GM12892 (cell line): ENCODE data around the gene CEP44.
A peak's percentile ranks its signal among the peaks of the same experiment; 100 is the strongest.
"Not testable (repeated sequence)": the region's sequence is repeated elsewhere in the genome, so short reads cannot be mapped to it uniquely, and the experiment has no call there.

Experiments
- DNase-seq: peaks from one replicate; pipeline ENCODE4 v3.0.0; 2011; ENCODE audit not compliant: insufficient read length
- FAIRE-seq: peaks from 2 replicates; lab custom pipeline; 2011; peaks lifted over from hg19 to GRCh38; lab: Jason Lieb, UNC
- POLR2A ChIP-seq: IDR thresholded peaks from 2 replicates; pipeline ENCODE4 v1.6.1; 2011; ENCODE audit warnings: low read depth, low read length, control low read depth
- POLR2AphosphoS5 ChIP-seq: IDR thresholded peaks from 2 replicates; pipeline ENCODE4 v1.6.1; 2011; ENCODE audit warnings: low read depth, low read length, control low read depth
- TAF1 ChIP-seq: IDR thresholded peaks from 2 replicates; pipeline ENCODE4 v1.6.1; 2011; ENCODE audit warnings: low read depth, mild to moderate bottlenecking, control low read depth, low read length, borderline replicate concordance

CEP44 gene

GRCh38 chr4:174340714-174341113, 57.0 kb downstream of the CEP44 start:
- no peak for FAIRE-seq
- TF ChIP-seq TAF1 (no peak), POLR2A (no peak), POLR2AphosphoS5 (no peak)
- no peak for DNase-seq

- no peak for DNase-seq
- TF ChIP-seq TAF1: no peak
- no peak for TF ChIP-seq POLR2AphosphoS5
- no peak for TF ChIP-seq POLR2A
- no peak for FAIRE-seq
These were observed 65.4 kb downstream of the CEP44 start for GRCh38 chr4:174349156-174349555.

DNA sequence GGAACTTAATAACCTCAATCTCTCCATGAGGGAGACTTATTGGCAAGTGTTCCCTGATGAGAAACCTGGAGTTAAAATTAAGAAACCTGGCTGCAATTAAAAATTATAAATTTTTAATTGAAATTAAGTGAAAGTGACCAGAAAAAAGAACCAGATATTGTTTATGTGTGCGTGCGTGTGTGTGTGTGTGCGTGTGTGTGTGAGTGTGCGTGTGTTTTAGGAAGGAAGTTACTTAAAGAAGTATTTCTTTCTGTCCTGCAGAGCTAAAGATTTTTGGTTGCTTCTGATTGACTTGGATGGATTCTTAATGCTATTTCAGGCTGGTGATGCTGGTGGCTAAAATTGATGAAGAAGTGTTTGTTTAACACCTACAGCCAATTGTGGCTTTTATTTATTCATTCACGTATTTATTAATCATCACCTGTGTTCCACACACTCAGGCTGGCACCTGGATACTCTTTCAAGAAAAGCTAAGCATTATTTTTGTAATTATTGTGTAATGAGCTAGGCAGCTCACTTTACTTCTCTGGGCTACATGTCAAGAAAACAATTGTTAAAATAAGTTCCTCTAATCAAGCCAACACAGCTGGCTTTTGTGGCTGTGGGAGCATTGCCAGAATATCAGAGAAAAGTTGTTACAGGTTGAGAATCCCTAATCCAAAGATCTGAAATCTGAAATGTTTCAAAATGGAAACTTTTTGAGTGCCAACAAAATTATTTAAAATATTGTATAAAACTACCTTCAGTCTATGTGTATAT, 68.5 kb downstream of the CEP44 start:
- DNase-seq: no peak
- no peak for FAIRE-seq
- TF ChIP-seq TAF1 (no peak), POLR2A (no peak), POLR2AphosphoS5 (no peak)

- no peak for DNase-seq
These were observed 73.6 kb downstream of the CEP44 start for GRCh38 chr4:174357321-174357720.

GRCh38 chr4:174358410-174358809, 74.7 kb downstream of the CEP44 start:
- TF ChIP-seq POLR2A: no peak
- TF ChIP-seq TAF1: no peak
- no peak for TF ChIP-seq POLR2AphosphoS5
- DNase-seq (no peak), FAIRE-seq (no peak)

More at GRCh38 chr4:174357321-174357720, 73.6 kb downstream of the CEP44 start:
- no peak for FAIRE-seq
- TF ChIP-seq POLR2AphosphoS5 (no peak), POLR2A (no peak), TAF1 (no peak)

DNA sequence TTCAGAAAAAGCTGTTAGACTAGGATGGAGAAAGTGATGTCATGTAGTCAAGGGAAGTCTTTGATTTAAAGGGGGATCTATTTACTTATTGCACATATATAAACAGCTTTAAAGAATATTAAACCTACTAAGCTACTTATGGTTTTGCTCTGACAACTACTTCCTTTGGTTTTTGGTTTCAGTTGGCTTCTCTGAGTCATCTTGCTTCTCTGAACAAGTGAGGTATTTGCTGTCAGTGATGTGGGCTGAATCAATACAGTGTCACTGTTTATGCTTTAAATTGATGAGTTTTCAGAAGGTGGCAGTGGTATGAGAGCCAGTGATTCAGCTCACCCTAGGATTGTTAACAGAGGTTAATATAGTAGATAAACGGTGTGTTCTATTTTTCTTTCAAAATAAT, 75.1 kb downstream of the CEP44 start:
- FAIRE-seq: peak; percentile 84
- TF ChIP-seq POLR2A: no peak
- no peak for TF ChIP-seq POLR2AphosphoS5
- DNase-seq: no peak

- FAIRE-seq (no peak), DNase-seq (no peak)
- TF ChIP-seq POLR2AphosphoS5 (no peak), POLR2A (no peak), TAF1 (no peak)
These were observed 78.6 kb downstream of the CEP44 start for GRCh38 chr4:174362340-174362739.

DNA sequence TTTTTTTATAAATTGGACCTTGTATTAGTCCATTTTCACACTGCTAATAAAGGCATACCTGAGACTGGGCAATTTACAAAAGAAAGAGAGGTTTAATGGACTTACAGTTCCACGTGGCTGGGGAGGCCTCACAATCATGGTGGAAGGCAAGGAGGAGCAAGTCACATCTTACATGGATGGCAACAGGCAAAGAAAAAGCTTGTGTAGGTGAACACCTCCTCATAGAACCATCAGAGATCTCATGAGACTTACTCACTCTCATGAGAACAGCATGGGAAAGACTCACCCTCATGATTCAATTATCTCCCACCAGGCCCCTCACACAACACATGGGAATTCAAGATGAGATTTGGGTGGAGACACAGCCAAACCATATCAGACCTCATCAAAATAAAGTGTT, 80.1 kb downstream of the CEP44 start:
- DNase-seq, FAIRE-seq: not testable (repeated sequence)

DNA sequence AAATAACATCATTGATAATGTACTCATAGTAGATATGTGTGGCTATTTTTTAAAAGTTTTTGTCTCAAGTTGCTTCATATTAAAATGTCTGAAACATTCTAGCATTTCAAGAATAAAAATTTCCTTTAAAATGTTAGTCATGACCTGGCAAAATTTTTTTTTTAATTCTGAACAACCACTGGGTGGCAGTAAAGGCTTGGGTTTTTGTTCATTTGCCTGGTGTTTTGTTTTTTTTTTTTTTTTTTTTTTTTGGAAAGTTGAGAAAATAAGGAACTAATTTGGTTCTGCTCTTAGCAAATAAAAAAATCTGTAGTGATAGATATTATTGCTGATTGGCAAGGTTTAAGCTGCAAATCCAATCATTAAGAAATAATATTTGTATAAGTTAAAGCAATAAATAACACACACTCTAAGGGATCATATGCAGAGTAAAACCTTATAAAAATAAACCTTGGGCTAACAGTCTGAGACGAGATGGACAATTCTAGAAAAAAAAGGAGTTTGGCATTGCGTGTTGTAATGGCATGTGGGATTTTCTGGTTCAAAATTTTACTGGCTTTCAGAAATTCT, 81.4 kb downstream of the CEP44 start:
- no peak for DNase-seq
- TF ChIP-seq POLR2A: no peak
- TF ChIP-seq POLR2AphosphoS5: no peak
- no peak for TF ChIP-seq TAF1
- peak; percentile 21 for FAIRE-seq

GRCh38 chr4:174369985-174370384, 86.3 kb downstream of the CEP44 start:
- FAIRE-seq: no peak

DNA sequence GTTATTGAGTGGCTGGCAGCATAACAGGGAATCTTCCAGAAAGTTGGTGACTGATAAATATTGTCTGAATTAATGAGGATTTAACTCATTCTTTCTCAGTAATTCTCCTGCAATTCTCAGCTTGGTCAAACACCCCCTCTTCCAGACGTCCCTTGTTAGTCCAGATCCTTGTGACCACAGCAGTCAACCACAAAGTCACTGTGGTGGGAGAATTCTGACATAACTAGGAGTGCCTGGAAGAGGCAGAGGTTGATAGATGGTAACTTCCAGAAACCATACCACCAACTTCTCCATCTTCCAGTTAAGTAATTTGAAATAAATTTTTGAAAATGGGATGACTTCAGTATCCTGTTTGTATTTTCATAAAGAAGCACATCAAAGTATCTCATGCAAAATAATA, 90.1 kb downstream of the CEP44 start:
- DNase-seq: no peak
- TF ChIP-seq POLR2A (no peak), TAF1 (no peak), POLR2AphosphoS5 (no peak)
- FAIRE-seq: no peak

More at GRCh38 chr4:174369985-174370384, 86.3 kb downstream of the CEP44 start:
- TF ChIP-seq POLR2AphosphoS5: no peak
- no peak for TF ChIP-seq POLR2A
- no peak for TF ChIP-seq TAF1
- DNase-seq: no peak

DNA sequence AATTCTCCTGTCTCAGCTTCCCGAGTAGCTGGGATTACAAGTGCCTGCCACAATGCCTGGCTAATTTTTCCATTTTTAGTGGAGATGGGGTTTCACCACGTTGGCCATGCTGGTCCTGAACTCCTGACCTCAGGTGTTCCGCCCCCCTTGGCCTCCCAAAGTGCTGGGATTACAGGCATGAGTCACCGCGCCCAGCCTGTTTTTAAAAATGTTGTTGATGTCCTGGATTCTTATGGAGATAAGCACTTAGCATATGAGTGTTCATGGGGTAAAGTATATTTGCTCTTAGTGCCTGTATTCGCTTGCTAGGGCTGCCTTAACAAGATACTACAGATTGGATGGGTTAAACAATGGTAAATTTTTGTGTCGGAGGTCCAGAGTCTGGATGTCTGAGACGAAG, 91.7 kb downstream of the CEP44 start:
- no peak for DNase-seq
- no peak for TF ChIP-seq TAF1
- TF ChIP-seq POLR2AphosphoS5: no peak
- TF ChIP-seq POLR2A: no peak

More for the DNA sequence above, 91.7 kb downstream of the CEP44 start:
- FAIRE-seq: no peak
